ENCODE measurements around the gene GATAD2B.
"Not testable (repeated sequence)": the region's sequence is repeated elsewhere in the genome, so short reads cannot be mapped to it uniquely, and the experiment has no call there.

GATAD2B gene

GRCh38 chr1:153789478-153790034 lies 133.2 kb downstream of the GATAD2B start:
- Histone ChIP-seq H3K27ac (ENCODE audit: low read depth, low read length) (no peak overlapping the region), H3K4me3 (ENCODE audit: low read length) (no peak overlapping the region), H3K27me3 (ENCODE audit: insufficient read depth, low read length, poor library complexity) (no peaks in the 10 kb centered on the region), H3K4me2 (ENCODE audit: low read length) (no peak overlapping the region), H3K56ac (ENCODE audit: low read length) (no peak overlapping the region), H3K18ac (ENCODE audit: low read length) (no peak overlapping the region), H3K9ac (ENCODE audit: low read length) (no peak overlapping the region), H3K23ac (ENCODE audit: low read length) (no peak overlapping the region), H2BK5ac (ENCODE audit: low read length) (no peak overlapping the region), H3K79me2 (ENCODE audit: control insufficient read depth, insufficient read depth, low read length) (no peaks in the 10 kb centered on the region), H2BK120ac (ENCODE audit: low read depth, low read length) (no peak overlapping the region), H2AK5ac (ENCODE audit: low read length) (no peak overlapping the region), H3K79me1 (ENCODE audit: low read length) (no peaks in the 10 kb centered on the region), H3K4me1 (ENCODE audit: control insufficient read depth, low read depth, low read length) (no peaks in the 10 kb centered on the region), H3K36me3 (ENCODE audit: control insufficient read depth, insufficient read depth, low read length) (no peaks in the 10 kb centered on the region), H3K4ac (ENCODE audit: low read depth, low read length) (no peak overlapping the region), H4K5ac (ENCODE audit: low read length) (no peak overlapping the region), H2BK15ac (replicated peaks; ENCODE audit: low read depth) (no peak overlapping the region), H4K8ac (ENCODE audit: low read depth, low read length) (no peak overlapping the region)
- no peak for DNase-seq
- WGBS (ENCODE audit: extremely low coverage, insufficient coverage, low lambda C conversion rate) = no CpG with 5 or more reads among the region's 22 CpGs

GRCh38 chr1:153786038-153786790 lies 136.6 kb downstream of the GATAD2B start:
- DNase-seq = no peak
- H3K27me3 ChIP-seq (ENCODE audit: insufficient read depth, low read length, poor library complexity) = no peaks in the 10 kb centered on the region
- no peaks in the 10 kb centered on the region for H3K36me3 ChIP-seq (ENCODE audit: control insufficient read depth, insufficient read depth, low read length)
- no peak overlapping the region for H3K27ac ChIP-seq (ENCODE audit: low read depth, low read length)
- no peaks in the 10 kb centered on the region for H3K79me1 ChIP-seq (ENCODE audit: low read length)
- H4K5ac ChIP-seq (ENCODE audit: low read length) = no peak overlapping the region
- H3K4ac ChIP-seq (ENCODE audit: low read depth, low read length) = no peak overlapping the region
- H3K18ac ChIP-seq (ENCODE audit: low read length) = no peak overlapping the region
- WGBS (ENCODE audit: extremely low coverage, insufficient coverage, low lambda C conversion rate) = no CpG with 5 or more reads among the region's 4 CpGs
- H2BK5ac ChIP-seq (ENCODE audit: low read length) = no peak overlapping the region
- H4K8ac ChIP-seq (ENCODE audit: low read depth, low read length) = no peak overlapping the region
- H3K4me2 ChIP-seq (ENCODE audit: low read length) = no peak overlapping the region
- H3K56ac ChIP-seq (ENCODE audit: low read length) = no peak overlapping the region
- H2AK5ac ChIP-seq (ENCODE audit: low read length) = no peak overlapping the region
- H3K23ac ChIP-seq (ENCODE audit: low read length) = no peak overlapping the region
- H3K79me2 ChIP-seq (ENCODE audit: control insufficient read depth, insufficient read depth, low read length) = no peaks in the 10 kb centered on the region
- no peak overlapping the region for H3K9ac ChIP-seq (ENCODE audit: low read length)
- H3K4me3 ChIP-seq (ENCODE audit: low read length) = no peak overlapping the region
- no peaks in the 10 kb centered on the region for H3K4me1 ChIP-seq (ENCODE audit: control insufficient read depth, low read depth, low read length)
- H2BK120ac ChIP-seq (ENCODE audit: low read depth, low read length) = no peak overlapping the region
- H2BK15ac ChIP-seq (replicated peaks; ENCODE audit: low read depth) = no peak overlapping the region

- peak overlapping the region; percentile 25 for H3K18ac ChIP-seq (ENCODE audit: low read length)
- H3K79me1 ChIP-seq (ENCODE audit: low read length) = no peaks in the 10 kb centered on the region
- peak overlapping the region; percentile 86 for H3K56ac ChIP-seq (ENCODE audit: low read length)
- H2BK5ac ChIP-seq (ENCODE audit: low read length) = no peak overlapping the region
- no peaks in the 10 kb centered on the region for H3K36me3 ChIP-seq (ENCODE audit: control insufficient read depth, insufficient read depth, low read length)
- H2BK120ac ChIP-seq (ENCODE audit: low read depth, low read length) = no peak overlapping the region
- no CpG with 5 or more reads among the region's 61 CpGs for WGBS (ENCODE audit: extremely low coverage, insufficient coverage, low lambda C conversion rate)
- no peak overlapping the region for H2AK5ac ChIP-seq (ENCODE audit: low read length)
- peak overlapping the region; percentile 43 for H3K4me2 ChIP-seq (ENCODE audit: low read length)
- H3K27me3 ChIP-seq (ENCODE audit: insufficient read depth, low read length, poor library complexity) = no peaks in the 10 kb centered on the region
- DNase-seq = peak; percentile 95
- H3K4me3 ChIP-seq (ENCODE audit: low read length) = peak overlapping the region; percentile 33
- H3K4ac ChIP-seq (ENCODE audit: low read depth, low read length) = peak overlapping the region; percentile 1
- H3K4me1 ChIP-seq (ENCODE audit: control insufficient read depth, low read depth, low read length) = no peaks in the 10 kb centered on the region
- no peaks in the 10 kb centered on the region for H3K79me2 ChIP-seq (ENCODE audit: control insufficient read depth, insufficient read depth, low read length)
- H3K9ac ChIP-seq (ENCODE audit: low read length) = peak overlapping the region; percentile 65
- peak overlapping the region; percentile 48 for H3K27ac ChIP-seq (ENCODE audit: low read depth, low read length)
- H4K5ac ChIP-seq (ENCODE audit: low read length) = no peak overlapping the region
- H2BK15ac ChIP-seq (replicated peaks; ENCODE audit: low read depth) = no peak overlapping the region
- no peak overlapping the region for H4K8ac ChIP-seq (ENCODE audit: low read depth, low read length)
- H3K23ac ChIP-seq (ENCODE audit: low read length) = peak overlapping the region; percentile 20
These were observed 139.3 kb downstream of the GATAD2B start for GRCh38 chr1:153783233-153784190.

- not testable (repeated sequence) for H3K79me2 ChIP-seq (ENCODE audit: control insufficient read depth, insufficient read depth, low read length); H2BK15ac ChIP-seq (replicated peaks; ENCODE audit: low read depth); DNase-seq; H3K79me1 ChIP-seq (ENCODE audit: low read length); H4K8ac ChIP-seq (ENCODE audit: low read depth, low read length); H3K4me1 ChIP-seq (ENCODE audit: control insufficient read depth, low read depth, low read length); H3K27ac ChIP-seq (ENCODE audit: low read depth, low read length); H3K36me3 ChIP-seq (ENCODE audit: control insufficient read depth, insufficient read depth, low read length); H2AK5ac ChIP-seq (ENCODE audit: low read length); H3K4me3 ChIP-seq (ENCODE audit: low read length); H4K5ac ChIP-seq (ENCODE audit: low read length); H2BK120ac ChIP-seq (ENCODE audit: low read depth, low read length); H3K4me2 ChIP-seq (ENCODE audit: low read length); H3K23ac ChIP-seq (ENCODE audit: low read length); H3K27me3 ChIP-seq (ENCODE audit: insufficient read depth, low read length, poor library complexity); H2BK5ac ChIP-seq (ENCODE audit: low read length)
- Histone ChIP-seq H3K9ac (ENCODE audit: low read length) (peak overlapping the region; percentile 65), H3K18ac (ENCODE audit: low read length) (peak overlapping the region; percentile 25), H3K56ac (ENCODE audit: low read length) (peak overlapping the region; percentile 86), H3K4ac (ENCODE audit: low read depth, low read length) (peak overlapping the region; percentile 1)
- WGBS (ENCODE audit: extremely low coverage, insufficient coverage, low lambda C conversion rate) = no CpG with 5 or more reads among the region's 8 CpGs
These were observed 140.1 kb downstream of the GATAD2B start for GRCh38 chr1:153782648-153783047.

- Histone ChIP-seq H3K23ac (ENCODE audit: low read length) (no peak overlapping the region), H3K27ac (ENCODE audit: low read depth, low read length) (no peak overlapping the region), H3K36me3 (ENCODE audit: control insufficient read depth, insufficient read depth, low read length) (no peaks in the 10 kb centered on the region), H3K79me2 (ENCODE audit: control insufficient read depth, insufficient read depth, low read length) (no peaks in the 10 kb centered on the region), H2BK15ac (replicated peaks; ENCODE audit: low read depth) (no peak overlapping the region), H2BK5ac (ENCODE audit: low read length) (no peak overlapping the region), H3K9ac (ENCODE audit: low read length) (no peak overlapping the region), H4K8ac (ENCODE audit: low read depth, low read length) (no peak overlapping the region), H3K18ac (ENCODE audit: low read length) (no peak overlapping the region), H2AK5ac (ENCODE audit: low read length) (no peak overlapping the region), H3K56ac (ENCODE audit: low read length) (no peak overlapping the region), H3K4me3 (ENCODE audit: low read length) (no peak overlapping the region), H2BK120ac (ENCODE audit: low read depth, low read length) (no peak overlapping the region), H4K5ac (ENCODE audit: low read length) (no peak overlapping the region), H3K27me3 (ENCODE audit: insufficient read depth, low read length, poor library complexity) (no peaks in the 10 kb centered on the region), H3K4me2 (ENCODE audit: low read length) (no peak overlapping the region), H3K4ac (ENCODE audit: low read depth, low read length) (no peak overlapping the region), H3K4me1 (ENCODE audit: control insufficient read depth, low read depth, low read length) (peaks cover 6% of the 10 kb centered on the region), H3K79me1 (ENCODE audit: low read length) (peaks cover 9% of the 10 kb centered on the region)
- DNase-seq = no peak
- no CpG with 5 or more reads among the region's 4 CpGs for WGBS (ENCODE audit: extremely low coverage, insufficient coverage, low lambda C conversion rate)
These were observed 142.2 kb downstream of the GATAD2B start for GRCh38 chr1:153780551-153780950.

All from mesendoderm (in vitro differentiated cells).